ENCODE measurements around the gene ADO. TPM values are rescaled to one million over a fixed set of nuclear protein-coding genes. Genes with fewer than 3 reads are reported as not detected.

The ADO gene
- total and polyA plus RNA-seq, 10 of the 15 experiments (the other 5 are each of a cell fraction or from before 2014, with no cell fraction given): 4.3 to 44.6 (median 18.7) TPM

DNA sequence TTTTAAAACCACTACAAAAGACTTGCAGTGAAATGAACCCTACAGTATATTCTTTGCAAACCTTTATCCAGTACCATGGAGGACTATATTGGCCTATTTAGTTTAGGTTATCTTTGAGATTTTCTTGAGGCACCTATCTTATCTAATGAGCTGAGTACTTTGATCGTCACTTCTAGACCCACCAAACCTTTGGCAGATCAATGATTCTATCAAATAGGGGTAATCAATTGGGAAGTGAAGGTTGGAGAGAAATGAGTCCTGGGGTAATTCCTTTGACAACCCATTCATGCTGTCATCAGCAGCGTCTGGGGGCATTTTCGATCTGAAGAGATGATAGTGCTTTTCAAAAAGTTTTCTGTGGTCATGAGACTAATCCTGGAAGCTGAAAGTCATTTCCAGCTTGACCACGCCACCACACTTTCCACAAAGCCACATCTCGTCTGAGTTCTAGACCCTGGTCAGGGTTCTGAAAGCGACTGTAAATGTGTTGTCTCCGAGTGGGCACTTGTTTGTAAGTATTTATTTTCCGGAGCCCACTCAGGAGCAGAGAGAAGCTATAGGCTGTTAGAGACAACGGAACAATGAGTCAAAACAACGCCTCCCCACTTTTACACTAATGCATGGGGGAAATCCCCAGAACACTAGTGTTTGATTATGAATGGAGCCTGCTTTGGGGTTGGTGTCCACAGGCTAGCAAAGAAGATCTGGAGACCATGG lies 6.8 kb downstream of the ADO start (continued):
- TF ChIP-seq BCL11A (IDR thresholded peaks at IDR 0.05; ENCODE audit: low read depth, low read length): peak; percentile 98
- no peak for TF ChIP-seq ELK1 (IDR thresholded peaks at IDR 0.05; ENCODE audit: low read depth, low read length)
- TF ChIP-seq ZSCAN29 (IDR thresholded peaks at IDR 0.05): peak; percentile 51; the same call in 1 of the 2 replicates
- peak; percentile 99 for TF ChIP-seq FOXM1 (IDR thresholded peaks at IDR 0.05; ENCODE audit: low read depth, low read length)
- TF ChIP-seq NR2F1 (conservative IDR thresholded peaks at IDR 0.05): peak; percentile 81
- TF ChIP-seq RCOR1 (conservative IDR thresholded peaks at IDR 0.05; ENCODE audit: low read depth, low read length): no peak
- TF ChIP-seq CREM (IDR thresholded peaks at IDR 0.05; ENCODE audit: low read depth): peak; percentile 94
- TF ChIP-seq, protein P1, sequence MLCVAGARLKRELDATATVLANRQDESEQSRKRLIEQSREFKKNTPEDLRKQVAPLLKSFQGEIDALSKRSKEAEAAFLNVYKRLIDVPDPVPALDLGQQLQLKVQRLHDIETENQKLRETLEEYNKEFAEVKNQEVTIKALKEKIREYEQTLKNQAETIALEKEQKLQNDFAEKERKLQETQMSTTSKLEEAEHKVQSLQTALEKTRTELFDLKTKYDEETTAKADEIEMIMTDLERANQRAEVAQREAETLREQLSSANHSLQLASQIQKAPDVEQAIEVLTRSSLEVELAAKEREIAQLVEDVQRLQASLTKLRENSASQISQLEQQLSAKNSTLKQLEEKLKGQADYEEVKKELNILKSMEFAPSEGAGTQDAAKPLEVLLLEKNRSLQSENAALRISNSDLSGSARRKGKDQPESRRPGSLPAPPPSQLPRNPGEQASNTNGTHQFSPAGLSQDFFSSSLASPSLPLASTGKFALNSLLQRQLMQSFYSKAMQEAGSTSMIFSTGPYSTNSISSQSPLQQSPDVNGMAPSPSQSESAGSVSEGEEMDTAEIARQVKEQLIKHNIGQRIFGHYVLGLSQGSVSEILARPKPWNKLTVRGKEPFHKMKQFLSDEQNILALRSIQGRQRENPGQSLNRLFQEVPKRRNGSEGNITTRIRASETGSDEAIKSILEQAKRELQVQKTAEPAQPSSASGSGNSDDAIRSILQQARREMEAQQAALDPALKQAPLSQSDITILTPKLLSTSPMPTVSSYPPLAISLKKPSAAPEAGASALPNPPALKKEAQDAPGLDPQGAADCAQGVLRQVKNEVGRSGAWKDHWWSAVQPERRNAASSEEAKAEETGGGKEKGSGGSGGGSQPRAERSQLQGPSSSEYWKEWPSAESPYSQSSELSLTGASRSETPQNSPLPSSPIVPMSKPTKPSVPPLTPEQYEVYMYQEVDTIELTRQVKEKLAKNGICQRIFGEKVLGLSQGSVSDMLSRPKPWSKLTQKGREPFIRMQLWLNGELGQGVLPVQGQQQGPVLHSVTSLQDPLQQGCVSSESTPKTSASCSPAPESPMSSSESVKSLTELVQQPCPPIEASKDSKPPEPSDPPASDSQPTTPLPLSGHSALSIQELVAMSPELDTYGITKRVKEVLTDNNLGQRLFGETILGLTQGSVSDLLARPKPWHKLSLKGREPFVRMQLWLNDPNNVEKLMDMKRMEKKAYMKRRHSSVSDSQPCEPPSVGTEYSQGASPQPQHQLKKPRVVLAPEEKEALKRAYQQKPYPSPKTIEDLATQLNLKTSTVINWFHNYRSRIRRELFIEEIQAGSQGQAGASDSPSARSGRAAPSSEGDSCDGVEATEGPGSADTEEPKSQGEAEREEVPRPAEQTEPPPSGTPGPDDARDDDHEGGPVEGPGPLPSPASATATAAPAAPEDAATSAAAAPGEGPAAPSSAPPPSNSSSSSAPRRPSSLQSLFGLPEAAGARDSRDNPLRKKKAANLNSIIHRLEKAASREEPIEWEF (IDR thresholded peaks at IDR 0.05; ENCODE audit: insufficient replicate concordance, low read depth, low read length): peak; percentile 98
- TF ChIP-seq ZNF274 (IDR thresholded peaks at IDR 0.05; ENCODE audit: insufficient read depth, insufficient read length): no peak
- TF ChIP-seq, protein P2, sequence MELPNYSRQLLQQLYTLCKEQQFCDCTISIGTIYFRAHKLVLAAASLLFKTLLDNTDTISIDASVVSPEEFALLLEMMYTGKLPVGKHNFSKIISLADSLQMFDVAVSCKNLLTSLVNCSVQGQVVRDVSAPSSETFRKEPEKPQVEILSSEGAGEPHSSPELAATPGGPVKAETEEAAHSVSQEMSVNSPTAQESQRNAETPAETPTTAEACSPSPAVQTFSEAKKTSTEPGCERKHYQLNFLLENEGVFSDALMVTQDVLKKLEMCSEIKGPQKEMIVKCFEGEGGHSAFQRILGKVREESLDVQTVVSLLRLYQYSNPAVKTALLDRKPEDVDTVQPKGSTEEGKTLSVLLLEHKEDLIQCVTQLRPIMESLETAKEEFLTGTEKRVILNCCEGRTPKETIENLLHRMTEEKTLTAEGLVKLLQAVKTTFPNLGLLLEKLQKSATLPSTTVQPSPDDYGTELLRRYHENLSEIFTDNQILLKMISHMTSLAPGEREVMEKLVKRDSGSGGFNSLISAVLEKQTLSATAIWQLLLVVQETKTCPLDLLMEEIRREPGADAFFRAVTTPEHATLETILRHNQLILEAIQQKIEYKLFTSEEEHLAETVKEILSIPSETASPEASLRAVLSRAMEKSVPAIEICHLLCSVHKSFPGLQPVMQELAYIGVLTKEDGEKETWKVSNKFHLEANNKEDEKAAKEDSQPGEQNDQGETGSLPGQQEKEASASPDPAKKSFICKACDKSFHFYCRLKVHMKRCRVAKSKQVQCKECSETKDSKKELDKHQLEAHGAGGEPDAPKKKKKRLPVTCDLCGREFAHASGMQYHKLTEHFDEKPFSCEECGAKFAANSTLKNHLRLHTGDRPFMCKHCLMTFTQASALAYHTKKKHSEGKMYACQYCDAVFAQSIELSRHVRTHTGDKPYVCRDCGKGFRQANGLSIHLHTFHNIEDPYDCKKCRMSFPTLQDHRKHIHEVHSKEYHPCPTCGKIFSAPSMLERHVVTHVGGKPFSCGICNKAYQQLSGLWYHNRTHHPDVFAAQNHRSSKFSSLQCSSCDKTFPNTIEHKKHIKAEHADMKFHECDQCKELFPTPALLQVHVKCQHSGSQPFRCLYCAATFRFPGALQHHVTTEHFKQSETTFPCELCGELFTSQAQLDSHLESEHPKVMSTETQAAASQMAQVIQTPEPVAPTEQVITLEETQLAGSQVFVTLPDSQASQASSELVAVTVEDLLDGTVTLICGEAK (IDR thresholded peaks at IDR 0.05; ENCODE audit: borderline replicate concordance): no peak
- no peak for TF ChIP-seq BRCA1 (IDR thresholded peaks at IDR 0.05; ENCODE audit: low read depth, low read length)
- no peak for TF ChIP-seq MXI1 (IDR thresholded peaks at IDR 0.05; ENCODE audit: low read depth, low read length)
- no peak for TF ChIP-seq IRF3 (IDR thresholded peaks at IDR 0.05)
- peak; percentile 99 for TF ChIP-seq MTA3 (IDR thresholded peaks at IDR 0.05; ENCODE audit: borderline replicate concordance, low read length)
- peak; percentile 77 for TF ChIP-seq GABPA (IDR thresholded peaks at IDR 0.05; ENCODE audit: low read depth)
- peak; percentile 84; the same call in 1 of the 2 replicates for TF ChIP-seq BMI1 (IDR thresholded peaks at IDR 0.05; ENCODE audit: borderline replicate concordance)
- no peak; the same call in 1 of the 2 replicates for TF ChIP-seq SMC3 (IDR thresholded peaks at IDR 0.05; ENCODE audit: borderline replicate concordance, low read length)
